ENCODE measurements around the gene ARPC5. TPM values are rescaled to one million over a fixed set of nuclear protein-coding genes. Genes with fewer than 3 reads are reported as not detected.

The ARPC5 gene
- total RNA-seq, 4 donors from 2014 or later, result 73.0 to 234 (median 170) TPM

DNA sequence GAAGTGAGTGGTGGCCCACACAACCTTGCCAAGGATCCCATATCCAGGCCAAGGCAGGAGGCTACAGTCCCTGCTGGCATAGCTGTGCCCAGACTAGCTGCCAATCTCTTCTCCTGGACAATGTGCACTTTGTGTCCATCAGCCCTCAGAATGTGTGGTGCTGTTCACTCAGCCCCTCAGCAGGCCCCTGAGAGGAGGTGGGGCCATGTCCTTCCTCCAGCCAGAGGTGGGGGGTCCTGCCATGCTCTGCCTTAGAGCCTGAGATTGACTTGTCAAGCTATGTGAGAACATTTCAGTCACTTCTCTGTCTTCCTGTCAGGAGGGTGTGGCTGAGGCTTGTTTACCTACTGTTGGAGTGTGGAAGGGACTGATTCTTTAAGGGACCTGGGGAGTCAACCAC, 46.8 kb downstream of the ARPC5 start:
- H3K36me3 ChIP-seq, result no peaks in the 10 kb centered on the region
- DNase-seq, result no peak
- H3K27ac ChIP-seq, result no peak overlapping the region
- intact Hi-C loops (cut with DNase I; ENCODE audit: low total_unique reads), result no loop called here
- TF ChIP-seq POLR2A (IDR thresholded peaks at IDR 0.05), result no peak
- TF ChIP-seq, protein P1, sequence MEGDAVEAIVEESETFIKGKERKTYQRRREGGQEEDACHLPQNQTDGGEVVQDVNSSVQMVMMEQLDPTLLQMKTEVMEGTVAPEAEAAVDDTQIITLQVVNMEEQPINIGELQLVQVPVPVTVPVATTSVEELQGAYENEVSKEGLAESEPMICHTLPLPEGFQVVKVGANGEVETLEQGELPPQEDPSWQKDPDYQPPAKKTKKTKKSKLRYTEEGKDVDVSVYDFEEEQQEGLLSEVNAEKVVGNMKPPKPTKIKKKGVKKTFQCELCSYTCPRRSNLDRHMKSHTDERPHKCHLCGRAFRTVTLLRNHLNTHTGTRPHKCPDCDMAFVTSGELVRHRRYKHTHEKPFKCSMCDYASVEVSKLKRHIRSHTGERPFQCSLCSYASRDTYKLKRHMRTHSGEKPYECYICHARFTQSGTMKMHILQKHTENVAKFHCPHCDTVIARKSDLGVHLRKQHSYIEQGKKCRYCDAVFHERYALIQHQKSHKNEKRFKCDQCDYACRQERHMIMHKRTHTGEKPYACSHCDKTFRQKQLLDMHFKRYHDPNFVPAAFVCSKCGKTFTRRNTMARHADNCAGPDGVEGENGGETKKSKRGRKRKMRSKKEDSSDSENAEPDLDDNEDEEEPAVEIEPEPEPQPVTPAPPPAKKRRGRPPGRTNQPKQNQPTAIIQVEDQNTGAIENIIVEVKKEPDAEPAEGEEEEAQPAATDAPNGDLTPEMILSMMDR (IDR thresholded peaks at IDR 0.05), result no peak
- H3K4me3 ChIP-seq, result no peak overlapping the region
- H3K4me1 ChIP-seq, result no peaks in the 10 kb centered on the region
- no peaks in the 10 kb centered on the region for H3K9me3 ChIP-seq
- H3K27me3 ChIP-seq, result no peaks in the 10 kb centered on the region

- Histone ChIP-seq H3K4me3 (no peak overlapping the region), H3K36me3 (no peaks in the 10 kb centered on the region), H3K27me3 (no peaks in the 10 kb centered on the region), H3K9me3 (no peaks in the 10 kb centered on the region), H3K27ac (no peak overlapping the region), H3K4me1 (no peaks in the 10 kb centered on the region)
- TF ChIP-seq POLR2A (IDR thresholded peaks at IDR 0.05), result no peak
- TF ChIP-seq, protein P1 (IDR thresholded peaks at IDR 0.05), result no peak
- no peak for DNase-seq
- intact Hi-C loops (cut with DNase I; ENCODE audit: low total_unique reads), result no loop called here
These were observed 48.7 kb downstream of the ARPC5 start for GRCh38 chr1:183586926-183587325.

DNA sequence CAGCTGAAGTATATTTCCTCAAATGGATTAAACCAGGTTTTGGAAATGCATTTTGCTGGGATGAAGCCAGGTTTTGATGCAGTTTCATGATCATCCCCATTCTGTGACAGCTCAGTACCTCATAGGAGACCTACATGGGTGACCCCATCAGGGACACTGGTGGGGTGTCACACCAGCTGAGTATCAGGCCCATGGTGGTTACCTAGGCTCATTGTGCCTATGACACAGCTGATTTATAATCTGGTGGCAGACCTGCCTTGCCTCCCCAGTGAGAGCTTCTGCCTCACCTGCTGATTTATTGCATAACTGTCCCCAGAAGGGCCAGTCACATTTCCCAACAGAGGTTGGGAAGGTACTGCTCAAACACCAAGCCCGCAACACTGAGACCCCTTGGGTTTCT, 49.1 kb downstream of the ARPC5 start:
- Histone ChIP-seq H3K36me3 (no peaks in the 10 kb centered on the region), H3K27ac (no peak overlapping the region), H3K4me1 (no peaks in the 10 kb centered on the region), H3K27me3 (no peaks in the 10 kb centered on the region), H3K9me3 (no peaks in the 10 kb centered on the region), H3K4me3 (no peak overlapping the region)
- intact Hi-C loops (cut with DNase I; ENCODE audit: low total_unique reads), result no loop called here
- no peak for TF ChIP-seq POLR2A (IDR thresholded peaks at IDR 0.05)
- TF ChIP-seq, protein P1 (IDR thresholded peaks at IDR 0.05), result no peak
- no peak for DNase-seq

GRCh38 chr1:183585038-183585437, 50.5 kb downstream of the ARPC5 start:
- Histone ChIP-seq H3K4me1 (no peaks in the 10 kb centered on the region), H3K4me3 (no peak overlapping the region), H3K9me3 (no peaks in the 10 kb centered on the region), H3K36me3 (no peaks in the 10 kb centered on the region), H3K27me3 (no peaks in the 10 kb centered on the region), H3K27ac (no peak overlapping the region)
- intact Hi-C loops (cut with DNase I; ENCODE audit: low total_unique reads), result no loop called here
- no peak for DNase-seq
- TF ChIP-seq, protein P1 (IDR thresholded peaks at IDR 0.05), result no peak
- no peak for TF ChIP-seq POLR2A (IDR thresholded peaks at IDR 0.05)

GRCh38 chr1:183584147-183584546, 51.4 kb downstream of the ARPC5 start:
- intact Hi-C loops (cut with DNase I; ENCODE audit: low total_unique reads), result no loop called here
- no peaks in the 10 kb centered on the region for H3K9me3 ChIP-seq
- no peaks in the 10 kb centered on the region for H3K4me1 ChIP-seq
- TF ChIP-seq POLR2A (IDR thresholded peaks at IDR 0.05), result no peak
- TF ChIP-seq, protein P1 (IDR thresholded peaks at IDR 0.05), result no peak
- H3K4me3 ChIP-seq, result no peak overlapping the region
- H3K36me3 ChIP-seq, result no peaks in the 10 kb centered on the region
- no peak for DNase-seq
- no peak overlapping the region for H3K27ac ChIP-seq
- H3K27me3 ChIP-seq, result no peaks in the 10 kb centered on the region
